Measurements from ENCODE around the gene RNF149.

RNF149 gene

GRCh38 chr2:101256316-101256715 is 52.2 kb downstream of the RNF149 start:
- H3K27ac ChIP-seq, result no peak overlapping the region
- TF ChIP-seq CTCF (IDR thresholded peaks at IDR 0.05) (no peak), ZFX (IDR thresholded peaks at IDR 0.05; ENCODE audit: borderline replicate concordance) (no peak)

GRCh38 chr2:101255501-101255900 is 53.0 kb downstream of the RNF149 start:
- no peak overlapping the region for H3K27ac ChIP-seq
- TF ChIP-seq CTCF (IDR thresholded peaks at IDR 0.05) (no peak), ZFX (IDR thresholded peaks at IDR 0.05; ENCODE audit: borderline replicate concordance) (no peak)

- TF ChIP-seq ZFX (IDR thresholded peaks at IDR 0.05; ENCODE audit: borderline replicate concordance), result no peak
- no peak for TF ChIP-seq CTCF (IDR thresholded peaks at IDR 0.05)
- H3K27ac ChIP-seq, result peak overlapping the region; percentile 89
These were observed 54.6 kb downstream of the RNF149 start for GRCh38 chr2:101253703-101254450.

- peak overlapping the region; percentile 89 for H3K27ac ChIP-seq
- TF ChIP-seq CTCF (IDR thresholded peaks at IDR 0.05) (no peak), ZFX (IDR thresholded peaks at IDR 0.05; ENCODE audit: borderline replicate concordance) (no peak)
These were observed 55.3 kb downstream of the RNF149 start for GRCh38 chr2:101253013-101253702.

- peak within 1 kb of the TSS; percentile 89 for H3K27ac ChIP-seq
- TF ChIP-seq CTCF (IDR thresholded peaks at IDR 0.05) (no peak), ZFX (IDR thresholded peaks at IDR 0.05; ENCODE audit: borderline replicate concordance) (no peak)
These were observed 56.0 kb downstream of the RNF149 start, which contains the start of gene CNOT11 for GRCh38 chr2:101252408-101253012. Gene CNOT11, plus strand, starts transcription at chr2:101252886. Its CDS starts 79 bp downstream, at chr2:101252965.

- TF ChIP-seq CTCF (IDR thresholded peaks at IDR 0.05), result peak; percentile 78
- TF ChIP-seq ZFX (IDR thresholded peaks at IDR 0.05; ENCODE audit: borderline replicate concordance), result no peak
These were observed 56.6 kb downstream of the RNF149 start for GRCh38 chr2:101251844-101252407.

GRCh38 chr2:101251246-101251781 is 57.2 kb downstream of the RNF149 start:
- H3K27ac ChIP-seq, result peak overlapping the region; percentile 89

More at GRCh38 chr2:101251844-101252407, 56.6 kb downstream of the RNF149 start:
- H3K27ac ChIP-seq, result peak overlapping the region; percentile 89
